GM19193 (cell line): ENCODE data around the gene APOL4.

ENCODE experiments used
- POLR2A ChIP-seq: IDR thresholded peaks from 4 replicates; pipeline ENCODE4 v1.6.1; 2011; ENCODE audit not compliant: insufficient read depth, insufficient read length; ENCODE audit errors: extremely low read depth

Gene APOL4

DNA sequence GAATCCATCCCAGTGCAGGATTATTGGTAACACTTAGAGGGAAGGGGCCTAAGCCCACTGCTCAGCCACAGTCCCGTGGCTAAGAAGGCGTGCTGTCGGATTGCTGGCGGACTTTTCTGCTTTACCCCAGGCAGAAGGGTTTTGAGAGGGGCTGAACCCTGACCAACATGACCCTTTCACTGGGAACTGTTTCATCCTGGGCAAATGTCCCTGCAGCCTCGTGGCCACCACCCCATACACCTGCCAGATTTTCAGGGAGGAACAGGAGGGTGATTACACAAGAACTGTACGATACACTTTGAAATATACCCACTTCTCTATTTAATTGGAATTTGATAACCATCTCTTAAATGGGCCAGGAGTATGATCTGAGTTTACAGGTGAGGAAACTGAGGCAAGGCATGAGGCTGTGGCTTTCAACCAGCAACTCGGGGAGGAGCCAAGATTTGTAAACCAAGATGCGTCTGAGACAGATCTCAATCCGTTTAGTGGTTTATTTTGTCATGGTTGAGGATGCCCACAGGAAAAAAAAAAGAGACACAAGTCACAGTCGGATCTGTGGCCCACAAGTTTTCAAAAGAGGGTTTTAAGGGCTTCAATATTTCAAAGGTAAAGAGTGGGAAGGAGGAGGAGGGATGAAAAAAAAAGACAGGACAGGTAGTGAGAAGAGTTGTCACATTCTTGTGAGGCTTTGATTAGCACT lies 34.9 kb downstream of the APOL4 start:
- TF ChIP-seq POLR2A: no peak

DNA sequence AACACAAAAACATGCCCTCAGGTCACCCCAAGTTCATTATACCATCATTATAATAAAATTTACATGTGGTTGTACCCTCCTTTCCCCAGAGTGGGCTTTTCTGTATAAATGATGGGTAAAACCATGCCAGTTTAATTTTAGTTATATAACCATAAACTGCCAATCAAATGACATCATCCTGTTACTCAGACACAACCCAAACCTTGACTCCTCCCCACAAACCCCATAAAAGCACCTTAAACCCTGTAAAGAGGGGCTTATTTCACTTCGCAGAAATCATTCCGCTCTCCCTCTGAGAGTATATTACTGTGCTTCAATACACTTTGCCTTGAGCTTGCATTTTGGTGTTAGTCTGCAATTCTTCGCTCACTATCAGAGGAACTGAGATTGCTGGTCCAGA lies 35.5 kb downstream of the APOL4 start:
- TF ChIP-seq POLR2A: no peak

DNA sequence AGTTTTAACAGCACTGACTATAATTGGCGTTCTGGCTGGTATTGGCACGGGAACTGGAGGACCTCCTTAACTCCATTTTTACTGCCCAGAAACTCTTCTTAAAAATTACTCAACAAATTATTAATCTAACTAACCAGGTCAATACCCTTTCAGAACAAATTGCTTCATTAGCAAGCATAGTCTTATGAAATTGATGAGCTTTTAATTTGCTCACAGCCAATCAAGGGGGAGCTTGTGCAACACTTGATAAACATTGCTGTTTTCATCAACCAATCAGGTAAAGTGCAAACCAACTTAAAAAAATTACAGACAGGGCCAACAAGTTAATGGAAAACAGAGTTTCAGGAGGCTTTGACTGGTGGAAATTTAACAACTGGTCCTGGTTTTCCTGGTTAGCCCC lies 36.5 kb downstream of the APOL4 start:
- no peak for TF ChIP-seq POLR2A

DNA sequence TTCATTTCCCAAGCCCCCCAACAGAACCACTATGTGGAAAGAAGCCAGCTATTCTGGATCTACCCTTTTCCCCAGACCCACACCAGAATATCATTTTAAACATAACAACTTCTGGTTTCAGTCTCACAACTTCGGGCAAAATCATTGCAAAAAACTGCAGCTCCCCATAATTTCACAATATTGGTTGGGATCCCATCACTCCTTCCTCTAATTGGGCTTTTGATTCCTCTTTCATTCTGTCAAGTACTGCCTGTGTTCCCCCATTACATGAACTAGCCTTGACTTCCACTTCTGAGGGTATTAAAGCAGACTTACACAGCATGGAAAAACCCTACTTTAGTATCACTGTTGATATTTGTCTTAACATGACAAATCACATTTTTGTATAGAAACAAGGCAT lies 37.0 kb downstream of the APOL4 start:
- no peak for TF ChIP-seq POLR2A

DNA sequence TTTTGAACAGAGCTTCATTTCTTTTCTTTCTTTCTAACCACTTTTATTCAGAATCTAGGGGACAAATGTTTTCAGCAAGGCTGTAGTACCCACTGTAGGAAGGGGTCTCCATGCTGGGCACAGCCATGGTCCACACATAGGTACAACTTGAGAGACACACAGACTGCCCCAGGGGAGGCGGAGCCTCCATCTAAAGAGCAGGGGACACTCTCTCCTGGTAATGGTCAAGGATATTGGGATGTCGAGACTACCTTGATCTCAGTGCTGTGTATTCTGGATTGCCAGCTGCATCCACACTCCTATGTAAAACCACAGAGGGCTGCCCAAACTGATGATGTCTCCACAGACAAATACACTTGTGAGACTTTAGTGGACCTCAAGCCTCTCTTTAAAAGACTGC lies 38.1 kb downstream of the APOL4 start:
- no peak for TF ChIP-seq POLR2A

DNA sequence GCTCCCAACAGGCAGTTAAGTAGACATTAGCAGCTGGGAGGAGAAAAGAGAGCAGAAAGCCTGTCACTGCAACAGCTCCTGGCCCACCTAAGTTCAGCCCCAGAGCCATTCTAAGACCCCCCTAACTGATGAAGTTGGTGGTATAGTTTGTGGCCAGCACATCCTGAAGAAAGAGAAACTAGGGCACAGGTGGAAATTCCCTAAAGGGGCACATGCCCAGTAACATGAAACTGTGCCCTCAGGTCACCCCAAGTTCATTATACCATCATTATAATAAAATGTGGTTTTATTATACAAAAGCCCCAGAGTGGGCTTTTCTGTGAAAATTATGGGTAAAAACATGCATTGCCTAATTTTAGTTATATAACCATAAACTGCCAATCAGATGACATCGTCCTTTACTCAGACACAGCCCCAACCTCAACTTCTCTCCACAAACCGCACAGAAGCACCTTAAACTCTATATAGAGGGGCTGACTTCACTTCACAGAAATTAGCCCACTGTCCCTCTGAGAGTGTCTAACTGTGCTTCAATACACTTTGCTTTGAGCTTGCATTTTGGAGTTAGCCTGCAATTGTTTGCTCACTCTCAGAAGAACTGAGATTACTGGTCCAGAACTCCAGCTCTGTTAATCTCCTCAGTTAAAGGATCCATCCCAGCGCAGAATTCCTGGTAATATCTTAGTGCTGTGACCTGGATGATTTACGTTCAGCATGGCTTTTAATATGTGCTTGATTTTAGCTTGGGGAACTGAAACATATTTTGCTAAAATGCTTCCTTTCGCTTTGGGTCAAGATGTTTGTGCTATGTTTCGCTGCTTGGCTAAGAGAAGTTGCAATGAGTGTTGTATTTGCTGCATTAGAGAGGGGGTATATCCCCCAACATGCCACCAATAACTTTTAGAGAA lies 39.2 kb downstream of the APOL4 start:
- TF ChIP-seq POLR2A: no peak

DNA sequence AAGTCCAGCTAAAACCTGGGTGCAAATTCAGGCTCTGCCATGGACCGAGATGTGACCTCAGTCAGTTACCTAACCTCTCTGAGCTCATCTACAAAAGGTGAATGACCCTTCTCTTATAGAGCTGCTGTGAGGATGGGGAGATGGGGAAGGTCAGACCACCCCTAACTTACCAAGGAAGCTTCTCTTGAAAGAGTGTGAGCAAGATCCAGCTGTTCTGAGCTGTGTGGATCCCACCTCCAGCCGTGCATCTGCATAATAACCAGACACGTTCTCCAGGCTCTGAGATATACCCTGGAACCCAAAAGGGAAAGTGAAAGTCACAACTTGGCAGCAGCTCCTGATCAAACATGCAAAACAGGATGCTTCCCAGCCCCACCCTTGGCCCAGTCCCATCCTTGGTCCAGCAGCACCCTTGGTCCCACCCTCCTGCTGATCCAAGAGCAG lies 41.1 kb downstream of the APOL4 start, which contains the start of gene APOL3:
Gene APOL3, minus strand, starts transcription at position 257 of the 444 bp plus-strand sequence. CDS start 11,700 bp downstream, outside the sequence.
- peak; percentile 57 for TF ChIP-seq POLR2A

DNA sequence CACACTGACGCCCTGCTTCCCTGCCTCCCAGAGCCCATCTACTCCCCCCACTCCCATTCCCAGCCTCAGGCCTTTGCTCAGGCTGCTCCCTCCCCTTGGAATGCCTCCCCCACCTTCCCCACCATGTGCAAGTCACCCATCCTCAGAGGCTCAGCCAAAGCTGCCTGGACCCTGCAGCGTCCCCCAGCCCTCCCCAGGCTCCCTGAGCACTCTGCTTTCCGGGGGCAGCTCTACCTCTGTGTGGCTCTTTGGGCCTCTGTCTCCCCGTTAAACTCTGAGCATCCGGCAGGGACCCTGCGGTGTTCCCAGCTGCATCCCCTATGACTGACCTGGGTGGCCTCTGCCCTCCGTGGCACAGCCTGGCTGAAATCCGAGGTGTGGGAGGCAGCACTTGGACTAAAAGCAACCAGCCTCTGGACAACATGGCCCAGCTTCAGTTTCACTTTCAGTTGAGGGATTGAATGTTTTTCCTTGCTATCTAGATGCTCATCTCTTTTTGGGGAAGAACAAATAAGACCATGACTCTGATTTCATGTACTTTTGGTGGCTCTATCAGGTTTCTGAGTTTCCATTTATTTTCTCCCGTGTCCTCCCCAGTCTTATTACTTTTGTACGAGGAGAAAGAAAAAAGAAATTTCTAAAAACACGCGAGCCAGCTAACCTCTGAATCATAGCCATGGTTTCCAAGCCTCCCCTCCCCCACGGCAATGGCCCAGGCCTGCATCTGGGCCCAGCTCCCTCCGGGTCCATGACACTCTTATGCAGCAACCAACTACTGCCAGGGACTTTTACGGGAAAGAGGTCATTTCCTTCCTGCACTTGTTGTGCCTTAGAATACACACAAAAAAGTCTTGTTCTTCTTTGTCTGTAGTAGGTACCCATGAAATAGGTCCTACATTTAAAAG lies 44.8 kb downstream of the APOL4 start:
- TF ChIP-seq POLR2A: no peak

DNA sequence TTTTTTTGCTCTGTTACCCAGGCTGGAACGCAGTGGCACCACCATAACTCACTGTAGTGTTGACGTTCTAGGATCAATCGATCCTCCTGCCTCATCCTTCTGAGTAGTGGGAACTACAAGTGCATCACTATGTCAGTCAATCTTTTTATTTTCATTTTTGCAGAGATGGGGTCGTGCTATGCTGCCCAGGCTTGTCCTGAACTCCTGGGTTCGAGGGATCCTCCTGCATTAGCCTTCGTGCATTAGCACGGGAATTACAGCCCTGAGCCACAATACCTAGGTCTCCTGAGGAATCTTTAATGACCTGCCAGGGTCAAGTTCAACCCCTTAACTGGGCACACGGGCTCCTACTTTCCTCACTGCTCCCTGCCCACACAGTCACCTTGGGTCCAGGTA lies 45.5 kb downstream of the APOL4 start:
- TF ChIP-seq POLR2A: no peak

DNA sequence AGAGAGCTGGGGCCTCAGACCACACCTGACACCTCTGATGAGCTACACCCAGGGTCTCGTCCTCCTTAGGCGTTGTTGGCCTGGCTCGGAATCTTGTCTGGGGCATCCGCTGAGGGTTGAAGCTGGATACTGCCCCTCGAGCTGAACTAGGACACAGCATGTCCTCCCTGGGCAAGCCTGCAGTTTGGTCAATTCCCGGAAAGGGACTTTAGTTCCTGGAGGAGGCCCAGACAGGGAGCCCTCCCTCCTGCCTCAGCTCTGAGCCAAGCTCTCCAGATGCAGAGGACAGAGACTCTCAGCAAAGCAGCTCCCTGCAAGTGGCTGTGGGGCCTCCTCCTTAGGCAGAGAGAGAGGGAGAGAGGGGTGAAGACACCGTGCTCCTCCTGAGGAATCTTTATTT lies 45.9 kb downstream of the APOL4 start:
- no peak for TF ChIP-seq POLR2A

DNA sequence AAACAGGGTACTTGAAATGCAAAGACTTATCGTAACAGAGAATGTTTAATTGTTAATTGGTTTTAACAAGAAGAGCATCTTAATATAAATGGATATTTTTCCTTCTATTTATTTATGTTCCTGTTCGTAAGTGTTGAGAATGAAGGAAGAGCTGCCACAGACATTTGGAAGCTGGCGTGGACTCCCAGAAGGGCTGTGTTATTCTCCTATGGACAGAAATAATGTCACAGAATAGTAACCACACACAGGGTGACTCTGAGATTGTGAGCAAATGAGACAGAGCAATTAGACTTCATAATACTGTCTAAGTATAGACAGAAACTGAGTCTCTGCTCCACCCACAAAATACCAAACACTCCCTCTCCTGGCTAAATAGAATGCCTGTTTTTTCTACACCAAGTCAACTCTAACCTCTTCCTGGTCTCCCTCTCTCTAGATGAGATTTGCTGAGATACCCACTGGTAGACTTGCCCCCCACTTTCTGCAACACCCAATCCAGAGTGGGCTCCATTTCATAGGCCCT lies 47.1 kb downstream of the APOL4 start:
- TF ChIP-seq POLR2A: no peak

DNA sequence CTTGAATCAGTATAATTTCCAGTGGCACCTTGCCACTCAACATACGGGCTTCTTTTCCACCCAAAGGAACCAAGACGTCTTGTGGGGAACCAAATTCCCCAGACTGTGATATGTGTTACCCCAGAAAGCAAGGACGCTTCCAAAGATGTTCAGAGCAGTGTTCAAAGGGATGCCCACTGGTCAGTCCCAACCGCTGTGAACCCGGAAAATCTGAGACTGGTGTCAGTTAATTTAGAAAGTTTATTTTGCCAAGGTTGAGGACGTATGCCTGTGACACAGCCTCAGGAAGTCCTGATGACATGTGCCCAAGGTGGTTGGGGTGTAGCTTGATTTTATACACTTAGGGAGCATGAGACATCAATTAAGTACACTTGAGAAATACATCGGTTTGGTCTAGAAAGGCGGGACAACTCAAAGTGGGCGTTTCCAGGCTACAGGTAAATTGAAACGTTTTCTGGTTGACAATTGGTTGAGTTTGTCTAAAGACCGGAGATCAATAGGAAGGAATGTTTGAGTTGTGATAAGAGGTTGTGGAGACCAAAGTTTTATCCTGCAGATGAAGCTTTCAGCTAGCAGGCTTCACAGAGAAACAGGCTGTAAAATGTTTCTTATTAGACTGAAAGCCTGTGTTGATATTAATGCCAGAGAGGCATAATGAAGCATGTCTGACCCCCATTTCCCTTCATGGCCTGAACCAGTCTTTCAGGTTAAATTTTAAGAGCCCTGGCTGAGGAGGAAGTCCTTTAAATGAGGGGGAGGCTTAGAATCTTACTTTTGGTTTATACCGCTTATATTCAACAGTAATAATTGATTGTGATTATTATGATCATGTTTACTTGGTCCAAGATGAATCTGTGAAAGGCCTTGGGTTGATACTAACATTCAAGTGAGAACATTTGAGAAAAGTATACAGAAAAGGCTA lies 47.8 kb downstream of the APOL4 start:
- TF ChIP-seq POLR2A: no peak

DNA sequence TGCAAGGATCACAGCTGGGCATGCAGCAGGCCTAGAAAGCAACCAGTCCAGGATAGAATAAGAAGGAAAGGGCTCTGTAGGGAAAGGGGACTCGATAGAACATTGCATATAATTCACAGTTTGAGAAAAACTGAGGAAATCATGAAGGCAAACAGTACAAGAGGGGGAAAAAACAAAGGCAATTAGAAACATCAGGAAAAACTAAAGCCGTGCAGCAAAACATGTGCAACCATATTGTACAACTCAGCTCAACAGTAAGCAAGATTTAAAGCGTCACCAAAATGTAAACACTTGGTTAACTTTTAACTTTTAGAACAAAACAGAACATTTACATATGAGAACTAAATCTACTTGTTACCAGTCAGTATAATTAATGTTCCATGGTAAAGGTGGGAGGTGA lies 49.5 kb downstream of the APOL4 start:
- no peak for TF ChIP-seq POLR2A
